HG02571 (cell line): Measurements from ENCODE around the gene GNE.
"Not testable (repeated sequence)": the region's sequence is repeated elsewhere in the genome, so short reads cannot be mapped to it uniquely, and the experiment has no call there.

Experiments used
- ATAC-seq: cut with Tn5 transposase; IDR thresholded peaks from one replicate; pipeline ENCODE4 v1.9.1; 2021; ENCODE audit warnings: mild to moderate bottlenecking, moderate library complexity; ENCODE audit not compliant: unreplicated experiment

GNE gene

GRCh38 chr9:36268007-36268427, 9.8 kb upstream of the GNE start:
- no peak for ATAC-seq

- ATAC-seq: no peak
Observed at GRCh38 chr9:36264896-36265295, 6.6 kb upstream of the GNE start.

GRCh38 chr9:36263683-36264082, 5.4 kb upstream of the GNE start:
- ATAC-seq: no peak

- no peak for ATAC-seq
Observed at GRCh38 chr9:36258996-36259533, 817 bp upstream of the GNE start.

- ATAC-seq: no peak
Observed at GRCh38 chr9:36251428-36251827, 6.8 kb downstream of the GNE start.

GRCh38 chr9:36250079-36250478, 8.2 kb downstream of the GNE start:
- no peak for ATAC-seq

- no peak for ATAC-seq
Observed at GRCh38 chr9:36249189-36249588, 9.1 kb downstream of the GNE start.

GRCh38 chr9:36248061-36248460, 10.2 kb downstream of the GNE start:
- ATAC-seq: not testable (repeated sequence)

- ATAC-seq: no peak
Observed at GRCh38 chr9:36247356-36247755, 10.9 kb downstream of the GNE start.

- no peak for ATAC-seq
Observed at GRCh38 chr9:36245906-36246305, 12.3 kb downstream of the GNE start.

GRCh38 chr9:36239675-36240074, 18.6 kb downstream of the GNE start:
- ATAC-seq: not testable (repeated sequence)

GRCh38 chr9:36239205-36239604, 19.0 kb downstream of the GNE start:
- not testable (repeated sequence) for ATAC-seq

- ATAC-seq: no peak
Observed at GRCh38 chr9:36237230-36237629, 21.0 kb downstream of the GNE start.

GRCh38 chr9:36222449-36222848, 35.8 kb downstream of the GNE start:
- no peak for ATAC-seq

- no peak for ATAC-seq
Observed at GRCh38 chr9:36221667-36222066, 36.6 kb downstream of the GNE start.

GRCh38 chr9:36218411-36218901, 39.8 kb downstream of the GNE start:
- no peak for ATAC-seq

- ATAC-seq: no peak
Observed at GRCh38 chr9:36218011-36218410, 40.2 kb downstream of the GNE start.

- ATAC-seq: no peak
Observed at GRCh38 chr9:36217256-36217968, 40.8 kb downstream of the GNE start.

- ATAC-seq: no peak
Observed at GRCh38 chr9:36214571-36214970, 43.7 kb downstream of the GNE start.

GRCh38 chr9:36213989-36214388, 44.3 kb downstream of the GNE start:
- no peak for ATAC-seq

GRCh38 chr9:36213387-36213786, 44.9 kb downstream of the GNE start:
- no peak for ATAC-seq

- ATAC-seq: no peak
Observed at GRCh38 chr9:36211510-36211909, 46.7 kb downstream of the GNE start.

GRCh38 chr9:36210722-36211121, 47.5 kb downstream of the GNE start:
- ATAC-seq: no peak
